ACC112 (cell line): ENCODE data around the gene NRARP.

Experiments used
- H2AFZ ChIP-seq: fragments of 200-600 bp; sonication (generic); one replicate; pipeline ENCODE4 v1.6.0; 2017; ENCODE audit warnings: antibody characterized with exemption, low read length; ENCODE audit not compliant: unreplicated experiment
- H3K27ac ChIP-seq: fragments of 200-600 bp; sonication (generic); 2 replicates; pipeline ENCODE4 v1.5.1; 2014; ENCODE audit warnings: low read depth, mild to moderate bottlenecking, antibody characterized with exemption, low read length, moderate library complexity
- H3K27me3 ChIP-seq: fragments of 200-600 bp; sonication (generic); 2 replicates; pipeline ENCODE4 v1.6.1; 2014; ENCODE audit warnings: mild to moderate bottlenecking, antibody characterized with exemption, low read length, moderate library complexity, mixed read lengths; ENCODE audit not compliant: insufficient read depth
- H3K36me3 ChIP-seq: fragments of 200-600 bp; sonication (generic); 2 replicates; pipeline ENCODE4 v1.6.1; 2016; ENCODE audit warnings: mild to moderate bottlenecking, antibody characterized with exemption, low read length, moderate library complexity, mixed read lengths; ENCODE audit not compliant: insufficient read depth
- H3K4me1 ChIP-seq: fragments of 200-600 bp; sonication (generic); one replicate; pipeline ENCODE4 v1.6.1; 2016; ENCODE audit warnings: low read length, mixed read lengths; ENCODE audit not compliant: insufficient read depth, unreplicated experiment, control insufficient read depth
- H3K4me3 ChIP-seq: fragments of 200-600 bp; sonication (generic); 2 replicates; pipeline ENCODE4 v1.5.1; 2014; ENCODE audit warnings: mild to moderate bottlenecking, low read depth, low read length
- H3K79me2 ChIP-seq: fragments of 200-600 bp; sonication (generic); one replicate; pipeline ENCODE4 v1.6.0; 2016; ENCODE audit warnings: low read length; ENCODE audit not compliant: control insufficient read depth, unreplicated experiment, insufficient read depth

NRARP gene

DNA sequence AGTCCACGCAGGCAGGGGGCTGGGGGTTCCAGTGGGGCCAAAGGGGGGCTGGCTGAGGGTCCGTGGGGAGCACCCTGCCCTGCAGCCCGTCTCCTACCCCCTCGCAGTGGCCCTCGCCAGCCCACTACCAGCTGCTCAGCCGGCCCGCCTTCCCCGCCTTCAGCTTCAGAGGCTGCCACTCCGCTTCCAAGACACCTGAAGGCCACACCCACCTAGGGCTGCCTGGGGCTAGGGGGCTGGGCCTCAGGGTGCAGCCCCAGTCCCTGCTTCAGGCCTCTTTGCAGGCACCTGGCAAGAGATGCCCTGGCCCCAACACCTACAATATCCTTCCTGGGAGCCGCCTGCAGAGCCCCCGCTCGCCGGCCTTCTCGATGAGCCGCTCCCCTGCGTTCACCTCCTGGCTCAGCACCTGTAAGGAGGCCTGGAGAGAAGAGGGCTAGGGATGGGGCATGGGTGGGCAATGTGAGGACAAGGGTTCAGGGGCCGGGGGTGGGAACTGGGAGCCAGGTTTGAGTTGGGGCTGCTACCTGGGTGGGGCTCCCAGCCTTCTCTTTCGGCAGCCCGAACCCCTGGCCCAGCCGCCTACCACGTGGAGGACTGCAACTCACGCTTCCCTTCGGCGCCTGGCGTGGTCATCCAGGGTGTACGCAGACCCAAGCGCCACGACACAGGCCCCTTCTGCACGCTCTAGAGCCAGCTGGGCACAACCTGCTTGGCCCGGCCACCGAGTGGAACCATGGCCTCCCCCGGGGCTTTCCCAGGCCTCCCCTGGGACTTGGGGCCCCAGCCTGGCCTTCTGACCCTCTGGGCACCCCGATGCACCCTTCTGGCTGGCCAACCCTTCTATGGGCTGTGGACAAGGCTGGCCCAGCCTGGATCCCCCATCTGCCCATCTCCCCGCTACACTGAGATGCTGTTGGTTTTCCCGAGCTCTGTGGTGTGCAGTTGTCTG is 49.2 kb downstream of the NRARP start:
- H3K4me3 ChIP-seq: no peak overlapping the region
- H2AFZ ChIP-seq: no peak overlapping the region
- H3K27ac ChIP-seq: no peak overlapping the region
- H3K79me2 ChIP-seq: peaks cover 19% of the 10 kb centered on the region
- 0 out of 2 replicates have a peak, but pooled peaks cover 3% of the 10 kb centered on the region for H3K36me3 ChIP-seq
- no peaks in the 10 kb centered on the region for H3K27me3 ChIP-seq
- peaks cover 14% of the 10 kb centered on the region for H3K4me1 ChIP-seq

DNA sequence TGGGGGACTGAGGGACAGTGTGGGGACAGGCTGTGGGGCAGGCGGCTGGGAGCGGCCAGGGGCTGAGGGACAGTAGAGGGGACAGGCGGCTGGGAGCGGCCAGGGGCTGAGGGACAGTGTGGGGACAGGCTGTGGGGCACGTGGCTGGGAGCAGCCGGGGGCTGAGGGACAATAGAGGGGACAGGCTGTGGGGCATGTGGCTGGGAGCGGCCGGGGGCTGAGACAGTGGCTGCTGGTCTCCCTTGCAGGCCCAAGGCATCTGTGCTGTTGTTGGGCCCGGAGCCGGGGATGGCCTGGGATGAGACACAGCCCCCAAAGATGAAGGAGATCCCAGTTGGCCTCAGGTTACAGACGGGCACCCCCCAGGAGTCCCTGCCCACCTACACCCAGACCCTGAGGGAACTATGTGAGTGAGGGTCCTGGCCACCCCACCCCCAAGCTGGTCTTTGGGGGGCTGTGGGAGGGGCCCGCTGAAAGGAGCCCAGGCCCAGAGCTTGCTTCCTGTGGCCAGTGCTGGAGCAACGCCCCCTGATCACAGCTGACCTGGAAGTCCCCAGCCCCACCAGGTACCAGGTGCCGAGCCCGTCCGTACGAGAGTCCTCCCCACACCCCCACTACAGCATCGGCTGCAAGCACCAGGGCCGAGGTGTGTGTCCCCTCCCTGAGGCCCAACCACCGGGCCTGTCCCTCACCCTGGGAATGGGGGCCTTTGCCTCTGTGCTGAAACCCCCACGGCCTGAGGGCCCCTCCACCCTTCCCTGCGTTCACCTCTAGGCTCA is 50.4 kb downstream of the NRARP start:
- Histone ChIP-seq H3K27me3 (no peaks in the 10 kb centered on the region), H3K36me3 (no peaks in the 10 kb centered on the region), H3K4me1 (peaks cover 11% of the 10 kb centered on the region), H2AFZ (no peak overlapping the region), H3K27ac (no peak overlapping the region), H3K4me3 (no peak overlapping the region), H3K79me2 (peaks cover 13% of the 10 kb centered on the region)

DNA sequence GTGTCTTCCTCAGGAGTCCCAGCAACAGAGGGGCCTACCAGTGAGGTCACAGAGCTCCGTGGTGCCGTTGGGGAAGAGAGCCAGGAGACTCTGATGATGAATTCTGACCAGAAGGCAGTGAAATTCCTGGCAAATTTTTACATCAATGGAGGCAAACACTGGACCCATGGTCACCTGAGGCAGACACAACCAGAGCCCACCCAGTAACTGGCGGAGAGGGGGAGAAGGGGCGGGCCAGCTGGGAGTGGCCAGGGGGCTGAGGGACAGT is 50.9 kb downstream of the NRARP start, which contains the start of gene STPG3:
Gene STPG3 (plus strand): TSS at position 93 of the 268 bp plus-strand sequence. CDS start 1 bp downstream, at position 94.
- Histone ChIP-seq H3K27me3 (no peaks in the 10 kb centered on the region), H3K4me3 (no peak within 1 kb of the TSS), H3K36me3 (no peaks in the 10 kb centered on the region), H3K4me1 (peaks cover 5% of the 10 kb centered on the region), H3K79me2 (peaks cover 8% of the 10 kb centered on the region), H2AFZ (no peak within 1 kb of the TSS), H3K27ac (no peak within 1 kb of the TSS)

- Histone ChIP-seq H3K4me3 (no peak overlapping the region), H3K4me1 (peaks cover 5% of the 10 kb centered on the region), H2AFZ (no peak overlapping the region), H3K79me2 (peaks cover 2% of the 10 kb centered on the region), H3K36me3 (no peaks in the 10 kb centered on the region), H3K27ac (no peak overlapping the region), H3K27me3 (no peaks in the 10 kb centered on the region)
Measured at GRCh38 chr9:137250329-137251193, 51.5 kb downstream of the NRARP start.
